ENCODE results near the gene ABCD1.
"Not testable (repeated sequence)": the region's sequence is repeated elsewhere in the genome, so short reads cannot be mapped to it uniquely, and the experiment has no call there.

Gene ABCD1

GRCh38 chrX:153697924-153698865 lies 26.5 kb upstream of the ABCD1 start:
- no peak overlapping the region for H3K4me3 Mint-ChIP-seq
- DNase-seq (no peak), ATAC-seq (replicated peaks) (no peak)
- peak overlapping the region in 1 of 2 donors; percentile 49 for H3K27ac Mint-ChIP-seq
- H3K9me3 Mint-ChIP-seq, result no peaks in the 10 kb centered on the region
- H3K4me1 Mint-ChIP-seq (ENCODE audit: low read depth in 2 of 2), result peaks cover 0 to 3% of the 10 kb centered on the region in 2 donors
- peaks cover 20% of the 10 kb centered on the region for H3K36me3 Mint-ChIP-seq (ENCODE audit: insufficient read depth)
- no peaks in the 10 kb centered on the region for H3K27me3 Mint-ChIP-seq

DNA sequence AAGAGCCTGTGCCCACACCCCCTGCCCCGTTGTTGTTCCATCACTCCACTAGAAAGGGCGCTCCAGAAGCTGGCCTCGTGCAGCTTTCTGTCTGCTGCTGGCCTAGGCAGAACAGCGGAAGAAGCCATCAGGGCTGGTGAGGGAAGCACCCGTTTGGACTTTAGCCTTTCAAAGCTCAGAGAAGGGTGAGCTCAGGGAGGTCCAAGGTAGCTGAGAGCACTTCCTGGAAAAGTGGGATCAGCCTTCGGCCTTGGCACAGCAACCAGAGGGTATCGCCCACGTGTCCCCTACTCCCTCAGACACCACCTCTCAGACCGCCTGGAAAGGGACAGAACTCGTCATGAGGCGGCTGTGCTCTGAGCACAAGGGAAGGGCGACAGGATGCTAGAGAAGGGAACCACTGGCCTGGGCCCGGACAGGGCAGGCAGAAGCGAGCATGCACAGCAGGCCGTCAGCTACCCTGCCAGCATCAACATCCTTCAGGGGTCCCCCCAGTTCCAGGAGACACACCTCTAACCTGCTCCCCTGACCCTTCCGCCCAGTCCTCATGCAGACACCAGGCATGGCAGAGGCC lies 25.4 kb upstream of the ABCD1 start:
- not testable (repeated sequence) for ATAC-seq (replicated peaks); H3K27me3 Mint-ChIP-seq; DNase-seq; H3K27ac Mint-ChIP-seq; H3K4me3 Mint-ChIP-seq; H3K4me1 Mint-ChIP-seq (ENCODE audit: low read depth in 2 of 2); H3K9me3 Mint-ChIP-seq
- peaks cover 18% of the 10 kb centered on the region for H3K36me3 Mint-ChIP-seq (ENCODE audit: insufficient read depth)

DNA sequence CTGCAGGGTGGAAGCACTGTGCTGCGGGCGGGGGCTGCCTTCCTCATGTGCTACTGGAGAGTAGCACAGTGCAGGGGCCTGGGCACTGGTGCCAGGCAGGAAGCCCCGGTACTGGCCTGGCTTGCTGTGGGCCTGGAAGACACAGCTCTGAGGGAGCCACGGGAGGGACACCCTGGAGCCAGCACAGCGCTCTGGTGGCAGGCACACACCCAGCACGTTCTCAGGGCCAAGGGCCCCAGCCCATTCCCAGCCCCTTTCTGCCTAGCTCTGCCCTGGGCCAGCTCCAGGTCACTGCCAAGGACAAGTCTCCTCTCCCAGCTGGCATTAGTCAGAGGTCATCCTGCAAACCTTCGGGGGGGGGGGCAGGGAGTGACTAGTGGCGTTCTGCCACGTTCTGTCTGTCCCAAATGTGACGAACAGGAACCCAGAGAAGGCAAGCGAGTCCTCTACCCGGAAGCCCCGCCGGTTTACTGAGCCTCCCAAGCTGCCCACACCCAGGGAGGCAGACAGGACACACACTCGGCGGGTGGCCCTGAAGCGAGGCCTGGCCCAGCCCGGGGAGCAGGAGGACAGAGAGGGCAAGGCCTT lies 24.8 kb upstream of the ABCD1 start:
- H3K4me3 Mint-ChIP-seq; H3K27me3 Mint-ChIP-seq; H3K4me1 Mint-ChIP-seq (ENCODE audit: low read depth in 2 of 2); ATAC-seq (replicated peaks); H3K9me3 Mint-ChIP-seq; H3K27ac Mint-ChIP-seq; DNase-seq: not testable (repeated sequence)
- H3K36me3 Mint-ChIP-seq (ENCODE audit: insufficient read depth), result peaks cover 18% of the 10 kb centered on the region

DNA sequence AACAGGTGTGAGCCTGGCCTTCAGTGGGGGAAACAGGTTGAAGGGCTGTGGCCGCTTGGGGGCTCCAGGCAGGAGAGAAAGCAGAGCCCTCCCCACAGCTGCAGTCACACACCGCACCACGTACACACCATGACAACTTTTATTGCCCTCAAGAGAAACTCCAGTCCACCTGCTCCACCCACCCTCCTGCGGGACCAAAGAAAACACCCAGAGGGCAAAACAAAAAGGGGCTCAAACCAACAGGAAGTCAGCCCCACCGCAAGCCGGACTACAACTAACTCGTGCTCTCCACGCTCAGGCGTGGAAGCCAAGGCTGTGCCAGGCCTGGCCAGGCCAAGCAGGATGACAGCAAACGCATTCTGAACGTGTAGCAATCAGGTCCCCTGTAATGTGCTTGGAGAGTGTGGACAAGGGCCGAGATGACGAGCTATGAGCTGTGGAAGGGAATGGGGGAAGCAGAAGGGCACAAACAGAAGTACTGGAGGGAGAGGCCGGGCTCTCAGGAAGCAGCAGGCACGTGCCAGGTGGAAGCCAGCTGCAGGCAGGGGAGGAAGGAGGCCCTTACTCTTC lies 24.2 kb upstream of the ABCD1 start:
- ATAC-seq (replicated peaks) (no peak), DNase-seq (no peak)
- Mint-ChIP-seq H3K27me3 (no peaks in the 10 kb centered on the region), H3K27ac (no peak overlapping the region), H3K4me1 (ENCODE audit: low read depth in 2 of 2) (peaks cover 0 to 3% of the 10 kb centered on the region in 2 donors), H3K9me3 (no peaks in the 10 kb centered on the region), H3K36me3 (ENCODE audit: insufficient read depth) (peaks cover 17% of the 10 kb centered on the region), H3K4me3 (no peak overlapping the region)

GRCh38 chrX:153700967-153701366 lies 23.7 kb upstream of the ABCD1 start:
- no peak for ATAC-seq (replicated peaks)
- no peaks in the 10 kb centered on the region for H3K27me3 Mint-ChIP-seq
- peaks cover 19% of the 10 kb centered on the region for H3K36me3 Mint-ChIP-seq (ENCODE audit: insufficient read depth)
- H3K4me1 Mint-ChIP-seq (ENCODE audit: low read depth in 2 of 2), result peaks cover 0 to 3% of the 10 kb centered on the region in 2 donors
- H3K27ac Mint-ChIP-seq, result no peak overlapping the region
- no peak for DNase-seq
- H3K4me3 Mint-ChIP-seq, result no peak overlapping the region
- no peaks in the 10 kb centered on the region for H3K9me3 Mint-ChIP-seq

GRCh38 chrX:153701706-153702105 lies 22.9 kb upstream of the ABCD1 start:
- ATAC-seq (replicated peaks) (no peak), DNase-seq (no peak)
- Mint-ChIP-seq H3K4me3 (no peak overlapping the region), H3K4me1 (ENCODE audit: low read depth in 2 of 2) (peaks cover 4 to 8% of the 10 kb centered on the region in 2 donors), H3K27me3 (no peaks in the 10 kb centered on the region), H3K9me3 (no peaks in the 10 kb centered on the region), H3K27ac (no peak overlapping the region), H3K36me3 (ENCODE audit: insufficient read depth) (peaks cover 23% of the 10 kb centered on the region)

DNA sequence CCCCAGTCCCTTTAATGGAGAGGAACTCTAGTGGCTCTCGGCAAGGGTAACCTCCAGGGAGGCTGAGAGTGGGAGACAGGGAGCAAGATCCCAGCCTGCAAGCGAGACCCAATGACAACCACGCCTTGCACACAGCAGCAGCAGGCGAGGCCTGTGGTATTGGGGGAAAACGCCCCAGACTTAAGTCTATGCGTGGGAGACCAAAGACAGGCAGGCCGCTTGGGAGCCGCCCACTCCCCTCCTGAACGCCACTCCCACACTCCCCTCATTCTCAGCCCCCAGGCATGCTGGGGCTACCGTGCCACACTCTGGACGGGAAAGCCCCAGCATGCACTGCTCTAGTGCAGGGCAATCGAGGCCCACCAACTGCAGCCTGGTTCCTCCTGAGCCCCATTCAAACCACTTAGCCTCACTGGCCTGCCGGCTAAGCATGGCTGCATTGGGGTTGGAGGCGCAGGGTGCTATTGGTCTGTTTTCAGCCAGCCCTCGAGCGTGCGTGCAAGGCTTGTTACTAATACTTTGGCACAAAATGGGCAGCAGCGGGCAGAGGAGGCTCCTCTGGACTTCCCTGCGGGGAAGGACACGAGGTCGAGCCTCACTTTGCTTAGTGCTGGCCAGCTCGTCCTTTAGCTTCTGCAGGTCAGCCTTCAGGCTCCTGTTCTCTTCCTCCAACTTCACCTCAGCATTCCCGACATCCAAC lies 22.2 kb upstream of the ABCD1 start:
- no peaks in the 10 kb centered on the region for H3K27me3 Mint-ChIP-seq
- H3K4me1 Mint-ChIP-seq (ENCODE audit: low read depth in 2 of 2), result peaks cover 4 to 9% of the 10 kb centered on the region in 2 donors
- H3K36me3 Mint-ChIP-seq (ENCODE audit: insufficient read depth), result peaks cover 19% of the 10 kb centered on the region
- ATAC-seq (replicated peaks) (no peak), DNase-seq (no peak)
- H3K27ac Mint-ChIP-seq, result no peak overlapping the region
- H3K9me3 Mint-ChIP-seq, result no peaks in the 10 kb centered on the region
- H3K4me3 Mint-ChIP-seq, result no peak overlapping the region

- no peak for DNase-seq
- Mint-ChIP-seq H3K4me3 (no peak overlapping the region), H3K9me3 (no peaks in the 10 kb centered on the region), H3K27ac (no peak overlapping the region), H3K27me3 (no peaks in the 10 kb centered on the region), H3K36me3 (ENCODE audit: insufficient read depth) (peaks cover 22% of the 10 kb centered on the region), H3K4me1 (ENCODE audit: low read depth in 2 of 2) (peaks cover 4 to 9% of the 10 kb centered on the region in 2 donors)
- no peak for ATAC-seq (replicated peaks)
Observed at GRCh38 chrX:153703036-153703370, 21.7 kb upstream of the ABCD1 start.

DNA sequence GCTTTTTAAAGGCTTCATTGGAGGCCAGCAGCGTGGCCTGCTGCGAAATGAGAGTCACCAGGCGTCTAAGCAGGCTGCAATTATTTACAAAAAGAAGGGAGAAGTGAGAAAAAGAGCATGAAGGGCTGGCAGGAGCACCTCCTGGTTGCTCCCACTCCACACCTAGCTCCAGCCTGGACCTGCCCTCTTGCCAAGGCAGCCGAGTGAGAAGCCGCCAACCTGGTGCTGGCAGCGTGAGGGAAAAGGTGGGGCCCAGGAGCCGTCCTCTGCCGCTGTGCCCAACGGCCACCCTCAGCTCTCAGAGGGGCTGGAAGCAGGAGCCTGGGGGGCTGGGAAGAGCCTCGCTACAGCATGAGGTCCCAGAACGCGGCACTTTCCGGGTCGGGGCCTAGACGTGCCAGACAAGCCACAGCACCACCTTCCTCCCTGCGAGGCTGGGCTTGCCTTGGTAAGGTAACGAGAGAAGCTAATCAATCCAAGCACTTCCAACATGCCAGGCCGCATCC lies 20.6 kb upstream of the ABCD1 start:
- Mint-ChIP-seq H3K9me3 (no peaks in the 10 kb centered on the region), H3K27me3 (no peaks in the 10 kb centered on the region), H3K4me1 (ENCODE audit: low read depth in 2 of 2) (peaks cover 4 to 7% of the 10 kb centered on the region in 2 donors), H3K4me3 (no peak overlapping the region), H3K27ac (no peak overlapping the region), H3K36me3 (ENCODE audit: insufficient read depth) (peaks cover 22% of the 10 kb centered on the region)
- ATAC-seq (replicated peaks), result no peak
- DNase-seq, result no peak

DNA sequence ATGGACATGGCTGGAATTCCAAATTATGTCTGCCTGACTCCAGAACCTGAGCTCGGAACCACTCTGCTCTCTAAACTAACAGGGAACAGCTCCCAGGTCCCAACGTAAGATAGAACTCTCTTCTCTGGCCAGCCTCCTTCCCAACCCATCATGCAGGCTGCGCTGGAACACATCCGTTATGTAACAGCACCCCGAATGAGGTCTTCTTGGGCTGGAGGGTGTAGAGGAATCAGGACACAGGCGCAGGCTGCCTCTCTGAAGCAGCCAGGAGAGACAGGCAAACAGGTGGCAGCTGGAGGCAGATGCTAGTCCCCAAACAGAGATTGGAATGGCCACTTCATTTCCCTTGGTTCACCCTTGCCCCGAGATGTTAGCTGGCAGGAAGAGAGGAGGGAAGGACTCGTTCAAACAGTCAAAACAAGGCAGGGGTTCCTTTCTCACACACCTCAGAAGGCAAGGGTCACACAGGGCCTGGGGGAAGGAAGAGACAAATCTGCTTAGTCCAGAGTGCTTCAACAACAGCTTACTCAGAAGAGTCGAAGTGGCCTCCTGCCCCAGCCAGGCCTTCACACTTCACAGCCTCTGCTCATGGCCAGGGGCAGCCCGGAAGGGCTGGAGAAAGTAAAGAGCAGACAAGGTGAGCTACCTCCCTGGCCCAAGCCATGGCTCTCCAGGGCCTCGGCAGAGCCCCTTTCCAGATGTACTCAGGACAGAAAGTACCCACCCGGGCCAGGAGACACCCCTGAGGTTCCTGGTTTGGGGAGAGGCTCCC lies 19.8 kb upstream of the ABCD1 start:
- not testable (repeated sequence) for H3K9me3 Mint-ChIP-seq; ATAC-seq (replicated peaks); H3K27me3 Mint-ChIP-seq; H3K4me3 Mint-ChIP-seq; H3K4me1 Mint-ChIP-seq (ENCODE audit: low read depth in 2 of 2); DNase-seq
- H3K27ac Mint-ChIP-seq, result peak overlapping the region in 1 of 2 donors; percentile 28
- H3K36me3 Mint-ChIP-seq (ENCODE audit: insufficient read depth), result peaks cover 19% of the 10 kb centered on the region

- H3K9me3 Mint-ChIP-seq; ATAC-seq (replicated peaks); H3K27me3 Mint-ChIP-seq; H3K4me3 Mint-ChIP-seq; DNase-seq: not testable (repeated sequence)
- Mint-ChIP-seq H3K4me1 (ENCODE audit: low read depth in 2 of 2) (peaks cover 7 to 10% of the 10 kb centered on the region in 2 donors), H3K36me3 (ENCODE audit: insufficient read depth) (peaks cover 18% of the 10 kb centered on the region), H3K27ac (peak overlapping the region in 1 of 2 donors; percentile 10)
Observed at GRCh38 chrX:153705403-153706060, 19.1 kb upstream of the ABCD1 start.

DNA sequence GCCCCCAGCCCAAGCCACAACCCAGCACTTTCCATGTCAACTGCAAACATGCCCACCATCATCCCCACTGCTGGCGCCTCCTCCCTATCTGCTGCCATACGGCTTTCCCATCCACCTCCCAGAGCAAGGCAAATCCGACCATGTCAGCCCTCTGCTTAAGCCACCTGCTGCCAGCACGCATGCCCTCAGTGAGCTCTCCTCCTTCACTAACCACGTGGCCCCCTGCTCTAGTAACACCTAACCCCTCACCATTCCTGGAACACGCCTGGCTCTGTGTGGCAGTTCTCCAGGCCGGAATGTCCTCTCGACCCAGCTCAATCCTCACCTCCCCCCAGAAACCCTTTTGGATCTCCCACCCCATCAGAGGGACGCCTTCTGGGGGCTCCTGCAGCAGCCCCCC lies 17.9 kb upstream of the ABCD1 start:
- no peak overlapping the region for H3K4me3 Mint-ChIP-seq
- H3K4me1 Mint-ChIP-seq (ENCODE audit: low read depth in 2 of 2), result peaks cover 7 to 10% of the 10 kb centered on the region in 2 donors
- DNase-seq (no peak), ATAC-seq (replicated peaks) (no peak)
- H3K27me3 Mint-ChIP-seq, result no peaks in the 10 kb centered on the region
- peaks cover 25% of the 10 kb centered on the region for H3K36me3 Mint-ChIP-seq (ENCODE audit: insufficient read depth)
- no peaks in the 10 kb centered on the region for H3K9me3 Mint-ChIP-seq
- H3K27ac Mint-ChIP-seq, result peak overlapping the region; percentile 57 to 86

Measured in effector memory CD8-positive, alpha-beta T cell (primary cell).